AG04450 (cell line): ENCODE results near the gene SDC4. TPM values are rescaled to one million over a fixed set of nuclear protein-coding genes. Genes with fewer than 3 reads are reported as not detected.

Source experiments
- CTCF ChIA-PET: fragments of 300-600, 350-600 bp; formaldehyde crosslinking; extraction: SDS; loops from one replicate; lab custom pipeline; 2022; ENCODE audit warnings: antibody characterized with exemption, inconsistent platforms; lab: Charles Lee
- POLR2A ChIA-PET: fragments of 350-600 bp; formaldehyde crosslinking; extraction: SDS; loops from one replicate; lab custom pipeline; 2021; ENCODE audit warnings: antibody characterized with exemption, inconsistent platforms; lab: Yijun Ruan, JAX
- DNase-seq: peaks from one replicate; pipeline ENCODE4 v3.0.0-alpha.2; 2011; ENCODE audit warnings: low read depth, low spot score
- H3K27ac ChIP-seq: one replicate; pipeline ENCODE4 v1.5.1; 2012; ENCODE audit warnings: low read depth, low read length, control low read depth
- H3K27me3 ChIP-seq: one replicate; pipeline ENCODE4 v1.6.0; 2012; ENCODE audit warnings: low read length; ENCODE audit not compliant: control insufficient read depth, insufficient read depth
- H3K4me3 ChIP-seq: 2 replicates; pipeline ENCODE4 v1.5.1; 2011; ENCODE audit warnings: mild to moderate bottlenecking, low read depth, low read length, control low read depth
- H3K9me3 ChIP-seq: 2 replicates; pipeline ENCODE4 v1.5.1; 2012; ENCODE audit warnings: low read length; ENCODE audit not compliant: control insufficient read depth, insufficient read depth
- polyA plus RNA-seq: library from polyadenylated mRNA; depleted of rRNA; stranded (reverse); fragments of >200 nt; gene quantifications from 2 replicates; pipeline ENCODE4 v1.2.3, GENCODE V29; 2011
- TF ChIP-seq, protein P1 (sequence below): IDR thresholded peaks from 2 replicates; pipeline ENCODE4 v1.5.1; 2011; ENCODE audit warnings: low read depth, low read length, control low read depth, inconsistent platforms

Gene SDC4
- polyA plus RNA-seq, 1 experiment: 177 TPM

- ChIA-PET POLR2A (no interaction called here), CTCF (interaction anchor here (0.6 to 7.6 kb wide), 4 partner anchors 15 to 456 kb away, joined by 5 to 185 read pairs (median 42); no protein-coding TSS in a partner anchor)
- Histone ChIP-seq H3K27me3 (peaks cover 35% of the 10 kb centered on the region), H3K9me3 (no peaks in the 10 kb centered on the region; the same call in 1 of the 2 replicates), H3K4me3 (no peak overlapping the region), H3K27ac (no peak overlapping the region)
- TF ChIP-seq, protein P1, sequence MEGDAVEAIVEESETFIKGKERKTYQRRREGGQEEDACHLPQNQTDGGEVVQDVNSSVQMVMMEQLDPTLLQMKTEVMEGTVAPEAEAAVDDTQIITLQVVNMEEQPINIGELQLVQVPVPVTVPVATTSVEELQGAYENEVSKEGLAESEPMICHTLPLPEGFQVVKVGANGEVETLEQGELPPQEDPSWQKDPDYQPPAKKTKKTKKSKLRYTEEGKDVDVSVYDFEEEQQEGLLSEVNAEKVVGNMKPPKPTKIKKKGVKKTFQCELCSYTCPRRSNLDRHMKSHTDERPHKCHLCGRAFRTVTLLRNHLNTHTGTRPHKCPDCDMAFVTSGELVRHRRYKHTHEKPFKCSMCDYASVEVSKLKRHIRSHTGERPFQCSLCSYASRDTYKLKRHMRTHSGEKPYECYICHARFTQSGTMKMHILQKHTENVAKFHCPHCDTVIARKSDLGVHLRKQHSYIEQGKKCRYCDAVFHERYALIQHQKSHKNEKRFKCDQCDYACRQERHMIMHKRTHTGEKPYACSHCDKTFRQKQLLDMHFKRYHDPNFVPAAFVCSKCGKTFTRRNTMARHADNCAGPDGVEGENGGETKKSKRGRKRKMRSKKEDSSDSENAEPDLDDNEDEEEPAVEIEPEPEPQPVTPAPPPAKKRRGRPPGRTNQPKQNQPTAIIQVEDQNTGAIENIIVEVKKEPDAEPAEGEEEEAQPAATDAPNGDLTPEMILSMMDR: no peak
- DNase-seq: no peak
These were observed 32.6 kb downstream of the SDC4 start for GRCh38 chr20:45315672-45316071.

DNA sequence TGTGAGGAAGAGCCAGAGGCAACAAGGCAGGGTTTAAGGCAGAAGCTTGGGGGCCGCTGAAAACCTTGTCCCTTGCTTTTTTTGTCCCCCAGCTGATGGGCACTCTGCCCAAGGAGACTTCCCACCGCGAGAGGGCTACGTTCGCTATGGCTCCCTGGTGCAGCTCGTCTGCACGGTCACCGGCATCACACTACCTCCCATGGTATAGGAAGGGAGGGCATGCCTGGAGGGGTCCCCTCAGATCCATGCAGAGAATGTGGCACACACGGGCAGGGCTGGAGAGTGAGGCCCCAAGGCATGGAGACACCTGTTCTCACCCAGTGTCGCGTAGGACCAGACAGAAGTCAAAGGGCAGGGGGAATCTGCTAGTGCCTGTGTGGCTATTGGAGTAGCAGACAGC is 34.3 kb downstream of the SDC4 start:
- TF ChIP-seq, protein P1: no peak
- H3K9me3 ChIP-seq: no peaks in the 10 kb centered on the region; the same call in 1 of the 2 replicates
- no peak for DNase-seq
- H3K4me3 ChIP-seq: no peak overlapping the region
- CTCF ChIA-PET: interaction anchor here (0.6 to 3.0 kb wide), 3 partner anchors 10 to 146 kb away, joined by 3 to 31 read pairs (median 11); no protein-coding TSS in a partner anchor
- H3K27me3 ChIP-seq: peaks cover 35% of the 10 kb centered on the region
- POLR2A ChIA-PET: no interaction called here
- no peak overlapping the region for H3K27ac ChIP-seq

DNA sequence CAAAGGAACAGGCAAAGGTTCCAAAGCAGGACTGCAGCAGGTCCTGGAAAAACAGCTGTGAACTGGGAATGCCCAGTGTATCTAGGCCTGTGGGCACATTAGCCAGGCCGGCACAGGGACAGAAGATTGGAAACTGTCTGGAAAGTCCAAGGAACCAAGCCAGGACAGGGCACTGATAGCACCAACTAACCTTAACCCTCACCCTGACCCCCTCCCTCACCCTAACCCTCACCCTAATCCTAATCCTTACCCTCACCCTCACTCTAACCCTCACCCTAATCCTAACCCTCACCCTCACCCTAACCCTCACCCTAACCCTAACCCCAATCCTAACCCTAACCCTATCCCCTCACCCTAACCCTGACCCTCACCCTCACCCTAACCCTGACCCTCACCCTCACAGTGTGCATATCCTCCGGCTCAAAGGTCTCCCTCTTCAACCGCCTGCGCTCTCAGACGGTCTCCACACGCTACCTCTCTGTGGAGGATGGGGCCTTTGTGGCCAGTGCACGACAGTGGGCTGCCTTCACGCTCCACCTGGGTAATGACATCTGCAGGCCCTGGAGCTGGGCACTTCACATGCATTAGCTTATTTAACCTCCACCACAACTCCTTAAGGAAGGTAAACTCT is 35.0 kb downstream of the SDC4 start:
- CTCF ChIA-PET: interaction anchor here (0.6 to 3.0 kb wide), 9 partner anchors 10 to 458 kb away, joined by 3 to 31 read pairs (median 8); no protein-coding TSS in a partner anchor
- Histone ChIP-seq H3K9me3 (no peaks in the 10 kb centered on the region; the same call in 1 of the 2 replicates), H3K27ac (no peak overlapping the region), H3K27me3 (peaks cover 41% of the 10 kb centered on the region), H3K4me3 (no peak overlapping the region)
- no peak for DNase-seq
- POLR2A ChIA-PET: no interaction called here
- TF ChIP-seq, protein P1: no peak

GRCh38 chr20:45312241-45312640 is 36.0 kb downstream of the SDC4 start:
- CTCF ChIA-PET: interaction anchor here (0.5 to 3.0 kb wide), 26 partner anchors 8 to 526 kb away, joined by 3 to 31 read pairs (median 4); partner anchors contain the start of gene SYS1
- POLR2A ChIA-PET: no interaction called here
- TF ChIP-seq, protein P1: no peak
- Histone ChIP-seq H3K4me3 (no peak overlapping the region), H3K27ac (no peak overlapping the region), H3K9me3 (no peaks in the 10 kb centered on the region; the same call in 1 of the 2 replicates), H3K27me3 (peaks cover 46% of the 10 kb centered on the region)
- DNase-seq: no peak

DNA sequence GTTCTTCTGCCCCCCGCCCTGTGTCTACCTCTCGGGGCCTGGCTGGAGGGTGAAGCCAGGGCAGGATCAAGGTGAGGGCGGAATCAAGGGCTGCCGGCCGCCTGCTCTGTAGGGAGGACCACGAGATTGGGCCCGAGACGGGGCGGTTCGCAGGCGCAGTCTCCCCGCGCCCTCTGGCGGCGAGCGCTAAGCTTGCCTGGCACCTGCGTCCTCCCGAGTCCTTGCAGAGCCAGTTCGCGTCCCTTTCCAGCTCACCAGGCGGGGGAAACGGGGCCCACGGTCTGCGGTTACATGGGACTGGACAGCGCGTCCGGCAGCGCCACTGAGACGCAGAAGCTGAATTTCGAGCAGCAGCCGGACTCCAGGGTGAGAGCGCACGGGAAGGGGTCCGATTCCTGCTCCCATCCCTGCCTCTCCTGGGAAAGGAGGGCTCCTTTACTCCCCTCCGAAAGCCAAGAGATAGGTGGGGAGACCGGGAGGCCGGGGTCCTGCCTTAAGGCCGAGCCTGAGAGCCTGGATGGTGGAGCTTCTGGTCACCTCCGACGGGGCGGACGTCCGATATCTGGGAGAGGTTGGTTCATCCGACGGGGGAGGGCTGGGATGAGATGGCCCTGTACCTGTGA is 36.5 kb downstream of the SDC4 start:
- CTCF ChIA-PET: interaction anchor here (0.5 to 3.0 kb wide), 25 partner anchors 8 to 526 kb away, joined by 3 to 31 read pairs (median 4); partner anchors contain the start of gene SYS1
- no peak for DNase-seq
- TF ChIP-seq, protein P1: peak; percentile 77
- Histone ChIP-seq H3K27me3 (peaks cover 42% of the 10 kb centered on the region), H3K4me3 (no peak overlapping the region), H3K9me3 (no peaks in the 10 kb centered on the region; the same call in 1 of the 2 replicates), H3K27ac (no peak overlapping the region)
- POLR2A ChIA-PET: no interaction called here
